Thoracic aorta (tissue), 2 donors: Measurements from ENCODE around the gene CACNG4. TPM values are rescaled to one million over a fixed set of nuclear protein-coding genes. Genes with fewer than 3 reads are reported as not detected.

Source experiments
- ATAC-seq: fragments of 150-250 bp; one replicate; pipeline ENCODE4 v1.8.0; 2017; ENCODE audit warnings: low read depth; ENCODE audit not compliant: insufficient number of reproducible peaks, low FRiP score
- DNase-seq: peaks from one replicate; pipeline ENCODE4 v3.0.0-alpha.2; 2020; ENCODE audit warnings: low spot score
- H3K27ac ChIP-seq, 2 donors: fragments of 200-600 bp; sonication (generic); 1 replicate in 1 of 2; 2 replicates in 1 of 2; pipeline ENCODE4 v1.5.1; 2016; ENCODE audit warnings: mild to moderate bottlenecking in 2 of 2, moderate library complexity in 2 of 2
- H3K27me3 ChIP-seq: fragments of 200-600 bp; sonication (generic); replicated peaks from 2 replicates; pipeline ENCODE4 v1.6.0; 2016; ENCODE audit warnings: mild to moderate bottlenecking; ENCODE audit not compliant: insufficient read depth
- H3K36me3 ChIP-seq: fragments of 200-600 bp; sonication (generic); one replicate; pipeline ENCODE4 v1.5.1; 2016
- H3K4me1 ChIP-seq, 2 donors: fragments of 200-600 bp; sonication (generic); 1 replicate in 1 of 2; 2 replicates in 1 of 2; pipeline versions ENCODE4 v1.5.1 to v1.6.0; 2016; ENCODE audit warnings: low read depth in 2 of 2, mild to moderate bottlenecking in 1 of 2; ENCODE audit not compliant: control insufficient read depth in 1 of 2
- H3K4me3 ChIP-seq: fragments of 200-600 bp; sonication (generic); 2 replicates; pipeline ENCODE4 v1.5.1; 2016; ENCODE audit warnings: mild to moderate bottlenecking
- H3K9me3 ChIP-seq: fragments of 200-600 bp; sonication (generic); 2 replicates; pipeline ENCODE4 v1.5.1; 2016
- CTCF ChIP-seq: fragments of 200-600 bp; sonication (generic); IDR thresholded peaks from one replicate; pipeline ENCODE4 v1.5.1; 2019; ENCODE audit warnings: antibody characterized with exemption
- total RNA-seq, 2 donors: library from RNA; depleted of rRNA; stranded (reverse); fragments of >200 nt; gene quantifications; one replicate each; pipeline versions ENCODE4 v1.1.0 to v1.2.3, GENCODE V29; 2016

Gene CACNG4
- total RNA-seq, 2 donors from 2014 or later, result not detected

- TF ChIP-seq CTCF, result no peak
- H3K4me3 ChIP-seq, result no peak overlapping the region
- no peaks in the 10 kb centered on the region for H3K4me1 ChIP-seq
- ATAC-seq (no peak), DNase-seq (no peak)
- no peak overlapping the region for H3K27ac ChIP-seq
- H3K36me3 ChIP-seq, result no peaks in the 10 kb centered on the region
- H3K9me3 ChIP-seq, result no peaks in the 10 kb centered on the region
- no peaks in the 10 kb centered on the region for H3K27me3 ChIP-seq
These were observed 30.5 kb downstream of the CACNG4 start for GRCh38 chr17:66994930-66995535.

GRCh38 chr17:66995944-66996343 is 31.4 kb downstream of the CACNG4 start:
- DNase-seq, result no peak
- Histone ChIP-seq H3K27ac (no peak overlapping the region), H3K4me1 (no peaks in the 10 kb centered on the region), H3K36me3 (no peaks in the 10 kb centered on the region), H3K9me3 (no peaks in the 10 kb centered on the region), H3K27me3 (no peaks in the 10 kb centered on the region), H3K4me3 (no peak overlapping the region)
- no peak for TF ChIP-seq CTCF
- ATAC-seq, result no peak

GRCh38 chr17:66996926-66997325 is 32.4 kb downstream of the CACNG4 start:
- ATAC-seq (no peak), DNase-seq (no peak)
- no peaks in the 10 kb centered on the region for H3K36me3 ChIP-seq
- H3K27me3 ChIP-seq, result no peaks in the 10 kb centered on the region
- H3K27ac ChIP-seq, result no peak overlapping the region
- H3K4me1 ChIP-seq, result no peaks in the 10 kb centered on the region
- TF ChIP-seq CTCF, result no peak
- no peaks in the 10 kb centered on the region for H3K9me3 ChIP-seq
- H3K4me3 ChIP-seq, result no peak overlapping the region

- H3K36me3 ChIP-seq, result no peaks in the 10 kb centered on the region
- no peak for ATAC-seq
- no peak overlapping the region for H3K27ac ChIP-seq
- H3K4me3 ChIP-seq, result no peak overlapping the region
- H3K9me3 ChIP-seq, result no peaks in the 10 kb centered on the region
- H3K27me3 ChIP-seq, result no peaks in the 10 kb centered on the region
- DNase-seq, result no peak
- no peak for TF ChIP-seq CTCF
- H3K4me1 ChIP-seq, result no peaks in the 10 kb centered on the region
These were observed 38.7 kb downstream of the CACNG4 start for GRCh38 chr17:67003231-67003630.

GRCh38 chr17:67004181-67004580 is 39.7 kb downstream of the CACNG4 start:
- no peak for ATAC-seq
- H3K36me3 ChIP-seq, result no peaks in the 10 kb centered on the region
- H3K4me1 ChIP-seq, result no peaks in the 10 kb centered on the region
- no peaks in the 10 kb centered on the region for H3K27me3 ChIP-seq
- no peak overlapping the region for H3K4me3 ChIP-seq
- DNase-seq, result no peak
- TF ChIP-seq CTCF, result no peak
- H3K27ac ChIP-seq, result no peak overlapping the region
- no peaks in the 10 kb centered on the region for H3K9me3 ChIP-seq
